Epithelial cell of esophagus (primary cell): ENCODE data around the gene TNRC6A.

Experiments
- DNase-seq: peaks from one replicate; pipeline ENCODE4 v3.0.0; 2010; ENCODE audit warnings: low read depth
- H3K4me3 ChIP-seq: 2 replicates; pipeline ENCODE4 v1.5.1; 2011; ENCODE audit warnings: mild to moderate bottlenecking, low read length, control low read depth
- CTCF ChIP-seq: IDR thresholded peaks from 2 replicates; pipeline ENCODE4 v1.5.1; 2011; ENCODE audit warnings: low read depth, mild to moderate bottlenecking, low read length, control low read depth, inconsistent platforms; ENCODE audit not compliant: insufficient read depth; ENCODE audit errors: missing control alignments

TNRC6A gene

DNA sequence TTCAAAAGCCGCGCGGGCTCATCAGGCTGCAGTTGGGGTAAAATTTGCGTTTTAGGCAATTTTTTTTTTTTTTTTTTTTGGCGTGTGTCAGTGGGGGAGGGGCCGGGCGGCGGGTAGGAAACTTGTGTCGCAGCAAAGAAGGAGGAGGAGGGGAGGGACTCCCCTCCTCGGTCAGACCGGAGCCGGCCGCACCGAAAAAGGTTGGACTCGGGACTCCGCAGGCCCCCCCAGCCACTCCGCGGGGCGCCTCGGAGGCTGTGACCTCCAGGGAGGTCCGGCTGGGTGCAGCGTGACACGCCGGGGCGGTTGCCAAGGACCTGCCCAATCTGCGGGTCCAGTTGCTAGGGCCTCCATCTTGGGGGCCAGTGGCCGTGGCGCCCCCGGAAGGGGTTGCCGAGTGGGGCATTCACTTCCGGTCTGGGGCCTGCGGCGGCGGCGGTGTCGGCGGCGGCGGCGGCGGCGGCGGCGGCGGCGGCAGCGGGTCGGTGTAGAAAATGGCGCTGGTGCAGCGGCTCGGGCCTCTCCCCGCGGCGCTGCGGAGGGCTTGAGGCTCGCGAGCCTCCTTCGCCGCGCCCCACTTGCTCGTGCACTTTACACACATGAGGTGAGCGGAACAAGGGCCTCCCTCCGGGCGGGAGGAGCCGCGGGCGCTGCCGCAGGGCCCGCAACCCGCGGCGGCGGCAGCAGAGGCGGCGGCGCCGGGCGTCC, at the start of gene TNRC6A:
TSS of gene TNRC6A (plus strand) at position 409 of the 708 bp plus-strand sequence. CDS start at position 600, 191 bp downstream.
- no peak for TF ChIP-seq CTCF

DNA sequence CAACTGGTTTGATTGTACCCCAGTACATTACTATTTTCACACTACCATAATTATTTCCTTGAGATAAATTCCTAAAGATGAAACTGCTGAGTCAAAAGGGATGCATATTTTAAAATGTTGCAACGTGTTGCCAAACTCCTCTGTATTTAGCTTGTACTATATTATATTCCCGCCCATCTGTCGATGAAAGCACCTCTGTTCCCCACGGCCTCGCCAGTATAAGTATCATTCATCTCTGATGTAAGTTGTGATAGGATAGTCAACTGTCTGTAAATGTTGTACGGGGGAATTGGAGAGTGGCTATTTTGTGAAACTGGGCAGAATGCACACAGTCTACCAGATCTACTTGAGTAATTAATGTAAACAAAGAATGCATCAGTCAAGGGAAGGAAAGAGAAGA, 47.7 kb upstream of the TNRC6A start:
- no peak for TF ChIP-seq CTCF
- peak; percentile 92 for DNase-seq
- no peak overlapping the region for H3K4me3 ChIP-seq

More for the DNA sequence above, at the start of gene TNRC6A:
- H3K4me3 ChIP-seq, result peak within 1 kb of the TSS; percentile 90
- peak; percentile 84 for DNase-seq

DNA sequence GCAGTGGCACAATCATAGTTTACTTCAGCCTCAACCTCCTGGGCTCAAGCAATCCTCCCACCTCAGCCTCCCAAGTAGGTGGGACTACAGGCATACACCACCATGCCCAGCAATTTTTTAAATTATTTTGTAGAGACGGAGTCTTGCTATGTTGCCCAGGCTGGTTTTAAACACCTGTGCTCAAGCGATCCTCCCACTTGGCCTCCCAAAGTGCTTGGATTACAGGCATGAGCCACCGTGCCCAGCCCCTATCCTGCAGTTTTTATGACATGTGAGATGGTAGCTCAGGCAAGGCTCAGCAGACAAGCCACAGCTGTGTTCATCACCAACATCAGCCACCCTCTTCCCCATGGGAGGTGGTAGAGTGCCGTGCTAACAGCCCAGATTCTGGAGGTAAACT, 46.2 kb upstream of the TNRC6A start:
- H3K4me3 ChIP-seq, result no peak overlapping the region
- TF ChIP-seq CTCF, result no peak
- DNase-seq, result no peak

GRCh38 chr16:24683847-24684493, 45.5 kb upstream of the TNRC6A start:
- no peak overlapping the region for H3K4me3 ChIP-seq
- no peak for DNase-seq
- TF ChIP-seq CTCF, result no peak

GRCh38 chr16:24685539-24686432, 43.7 kb upstream of the TNRC6A start:
- DNase-seq, result peak; percentile 50
- no peak overlapping the region for H3K4me3 ChIP-seq

GRCh38 chr16:24686678-24687077, 42.8 kb upstream of the TNRC6A start:
- TF ChIP-seq CTCF, result no peak
- DNase-seq, result no peak
- H3K4me3 ChIP-seq, result no peak overlapping the region

More at GRCh38 chr16:24685539-24686432, 43.7 kb upstream of the TNRC6A start:
- TF ChIP-seq CTCF, result no peak
